RWPE1 (cell line): ENCODE measurements around the gene RUNX3.

Experiments
- CTCF ChIA-PET: fragments of 350-600 bp; sonication (Branson Sonifier 250); formaldehyde crosslinking; extraction: SDS; loops from one replicate; lab custom pipeline; 2021; lab: Yijun Ruan, JAX
- POLR2A ChIA-PET: fragments of 400-600 bp; formaldehyde crosslinking; extraction: SDS; loops from one replicate; lab custom pipeline; 2020; ENCODE audit warnings: antibody characterized with exemption; ENCODE audit not compliant: low non-redundant PET; lab: Yijun Ruan, JAX
- DNase-seq: peaks from one replicate; pipeline ENCODE4 v3.0.0; 2012; ENCODE audit warnings: low spot score
- H3K27ac ChIP-seq: fragments of 450-650 bp; 2 replicates; pipeline ENCODE4 v1.5.1; 2017
- CTCF ChIP-seq: fragments of 450-650 bp; conservative IDR thresholded peaks from 2 replicates; pipeline ENCODE4 v1.5.1; 2017; ENCODE audit warnings: low read depth, mild to moderate bottlenecking

Gene RUNX3

DNA sequence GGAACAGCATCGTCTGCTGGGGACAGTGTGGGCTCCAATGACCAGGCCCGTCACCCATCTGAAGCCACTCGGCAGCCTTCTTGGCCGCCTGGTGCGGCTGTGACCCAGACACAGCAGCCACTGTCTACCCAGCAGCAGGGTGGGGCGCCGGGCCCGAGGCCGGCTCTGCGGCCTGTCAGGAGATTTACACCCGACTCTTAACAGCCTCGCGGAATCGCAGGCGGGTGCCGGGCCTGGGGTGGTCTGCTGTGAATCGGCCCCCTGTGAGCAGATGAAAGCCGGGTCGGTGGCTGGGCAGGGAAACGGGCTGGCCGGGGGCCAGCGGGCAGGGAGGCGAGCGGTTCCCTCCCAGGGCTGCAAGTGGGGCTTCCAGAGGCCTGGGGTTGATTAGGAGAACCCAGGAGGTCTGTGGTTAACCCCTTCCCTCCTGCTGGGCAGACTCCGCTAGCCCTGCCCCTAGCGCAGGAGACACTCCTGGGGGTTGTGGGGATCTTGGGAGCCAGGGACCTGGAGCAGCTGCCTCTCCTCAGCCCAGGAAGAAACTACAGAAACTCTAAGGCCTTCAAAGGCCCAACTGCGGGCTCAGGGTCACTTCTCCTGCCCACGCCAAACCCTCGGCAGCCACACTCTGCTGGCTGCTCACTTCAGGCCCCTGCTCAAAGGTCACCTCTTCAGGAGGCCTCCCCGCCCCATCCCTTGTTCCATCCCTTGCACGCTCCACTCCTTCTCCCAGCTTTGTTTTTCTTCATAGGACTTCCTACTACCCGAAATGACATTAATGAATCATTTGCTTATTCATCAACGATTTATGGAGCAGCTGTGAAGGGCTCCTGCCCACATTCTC lies 15.6 kb downstream of the RUNX3 start:
- no peak for DNase-seq
- POLR2A ChIA-PET, result no interaction called here
- H3K27ac ChIP-seq, result no peak overlapping the region
- CTCF ChIA-PET, result interaction anchor here (0.6 to 2.2 kb wide), 3 partner anchors 12 to 187 kb away, joined by 3 to 7 read pairs (median 5); no protein-coding TSS in a partner anchor
- no peak for TF ChIP-seq CTCF

DNA sequence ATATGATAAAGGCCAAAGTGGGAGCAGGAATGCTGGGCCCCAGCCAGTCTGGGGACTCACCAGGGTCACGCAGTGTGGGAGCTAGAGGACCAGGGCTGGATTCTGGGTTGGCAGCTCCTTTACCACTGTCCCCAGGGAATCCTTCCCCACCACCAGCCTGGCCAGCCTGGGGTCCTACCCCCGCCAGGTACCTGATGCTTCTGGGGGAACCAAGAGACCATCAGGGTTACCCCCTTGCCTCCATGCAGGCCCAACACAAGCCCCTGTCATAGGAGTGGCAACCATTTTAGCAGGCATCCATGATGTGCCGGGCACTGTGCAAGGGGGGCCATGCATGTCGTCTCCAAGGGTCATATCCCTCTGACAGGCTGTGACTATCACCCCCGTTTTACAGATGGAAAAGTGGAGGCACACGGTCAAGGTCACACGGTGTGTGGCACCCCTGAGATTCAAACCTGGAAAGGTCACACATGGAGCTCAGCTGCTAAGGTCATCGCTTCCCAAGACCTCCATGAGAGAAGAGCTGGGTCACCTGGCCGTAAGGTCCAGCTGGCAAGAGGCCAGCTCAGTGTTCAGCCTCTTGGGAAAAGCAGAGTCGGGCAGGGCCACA lies 16.4 kb downstream of the RUNX3 start:
- ChIA-PET CTCF (interaction anchor here (1.0 to 2.2 kb wide), 3 partner anchors 19 to 66 kb away, joined by 3 to 8 read pairs (median 7); no protein-coding TSS in a partner anchor), POLR2A (no interaction called here)
- no peak for TF ChIP-seq CTCF
- H3K27ac ChIP-seq, result no peak overlapping the region
- DNase-seq, result no peak

- ChIA-PET POLR2A (no interaction called here), CTCF (interaction anchor here (1.0 to 2.2 kb wide), 3 partner anchors 20 to 65 kb away, joined by 3 to 8 read pairs (median 7); no protein-coding TSS in a partner anchor)
- no peak overlapping the region for H3K27ac ChIP-seq
- DNase-seq, result no peak
- no peak for TF ChIP-seq CTCF
Observed at GRCh38 chr1:24913274-24913604, 16.8 kb downstream of the RUNX3 start.

DNA sequence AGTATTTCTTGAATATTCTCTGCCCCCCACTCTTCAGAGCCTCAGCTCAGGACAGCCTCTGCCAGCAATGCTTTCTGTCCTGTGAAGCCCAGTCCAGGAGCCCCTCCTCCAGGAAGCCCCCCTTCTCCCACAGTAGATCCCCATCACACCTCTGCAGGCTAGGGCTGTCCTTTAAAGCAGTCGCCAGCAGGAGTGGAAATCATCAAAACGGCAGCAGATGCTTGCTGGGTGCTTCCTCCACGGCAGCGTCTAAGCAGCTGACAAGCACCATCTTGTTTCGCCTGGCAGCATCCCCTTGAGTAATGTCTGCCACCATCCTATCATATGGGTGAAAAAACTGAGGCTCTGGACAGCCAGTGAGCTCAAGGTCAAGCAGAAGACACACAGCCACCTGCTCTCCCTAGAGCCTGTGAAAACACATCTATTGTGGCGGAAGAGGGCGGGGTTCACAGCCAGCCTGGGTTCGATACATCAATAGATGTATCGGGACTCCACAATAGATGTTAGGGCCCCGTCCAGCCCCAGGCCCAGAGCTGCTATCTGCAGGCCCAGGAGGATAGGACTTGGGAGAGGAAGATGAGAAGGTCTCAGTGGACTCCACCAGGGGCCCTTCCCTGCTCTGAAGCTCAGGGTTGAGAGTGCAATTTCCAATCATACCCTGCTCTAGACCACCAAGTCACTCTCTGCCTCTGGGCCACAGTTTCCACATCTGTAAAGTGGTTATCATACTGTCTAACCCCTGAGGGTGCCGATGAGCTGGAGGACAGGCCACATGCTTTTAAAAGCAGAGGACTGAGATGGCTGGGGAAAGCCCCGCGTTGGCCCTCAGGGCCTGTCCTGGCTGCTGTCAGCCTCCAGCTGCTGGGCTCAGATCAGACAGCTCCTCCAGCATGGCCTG lies 17.5 kb downstream of the RUNX3 start:
- CTCF ChIA-PET, result interaction anchor here (1.0 to 2.2 kb wide), 3 partner anchors 20 to 65 kb away, joined by 3 to 8 read pairs (median 7); no protein-coding TSS in a partner anchor
- no peak for DNase-seq
- POLR2A ChIA-PET, result no interaction called here

DNA sequence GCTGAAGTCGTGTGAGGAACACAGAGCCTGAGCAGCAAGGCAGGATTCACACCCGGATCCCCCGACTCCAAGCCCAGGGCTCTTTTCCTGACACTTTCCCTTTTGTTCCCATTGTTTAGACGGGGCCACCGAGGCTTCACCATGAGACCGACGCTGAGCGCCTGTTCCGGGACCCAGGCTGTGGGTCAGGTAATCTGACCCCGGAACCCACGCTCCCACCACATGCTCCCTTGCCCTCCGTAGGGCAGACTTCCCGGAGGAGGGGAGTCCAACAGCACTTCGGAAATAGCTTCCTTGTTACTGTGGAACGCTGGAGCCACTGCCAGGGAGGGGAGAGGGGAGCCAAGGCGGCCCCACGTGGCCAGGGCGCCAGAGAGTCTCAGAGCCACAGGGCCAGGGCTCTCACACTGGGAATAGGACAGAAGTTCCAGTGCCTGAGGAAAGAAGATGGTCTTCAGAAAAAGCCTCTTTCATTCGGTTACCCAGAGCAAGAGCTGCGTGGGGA lies 18.4 kb downstream of the RUNX3 start:
- no peak overlapping the region for H3K27ac ChIP-seq
- DNase-seq, result no peak
- TF ChIP-seq CTCF, result no peak
- CTCF ChIA-PET, result interaction anchor here (2.1 kb wide), 1 partner anchor 64 kb away, joined by 8 read pairs; no protein-coding TSS in a partner anchor
- POLR2A ChIA-PET, result no interaction called here

More for the DNA sequence above, 17.5 kb downstream of the RUNX3 start:
- no peak for TF ChIP-seq CTCF
- no peak overlapping the region for H3K27ac ChIP-seq
